Endodermal cell (in vitro differentiated cells): Measurements from ENCODE around the gene LEMD1. TPM values are rescaled to one million over a fixed set of nuclear protein-coding genes. Genes with fewer than 3 reads are reported as not detected.

Experiments used
- DNase-seq: peaks from one replicate; pipeline ENCODE4 v3.0.0-alpha.2; 2017
- H3K27ac ChIP-seq: 2 replicates; pipeline ENCODE4 v1.5.1; 2013; ENCODE audit warnings: mild to moderate bottlenecking, low read depth, low read length, moderate library complexity
- H3K27me3 ChIP-seq: 2 replicates; pipeline ENCODE4 v1.6.1; 2013; ENCODE audit warnings: mild to moderate bottlenecking, low read length, moderate library complexity; ENCODE audit not compliant: insufficient read depth, control insufficient read depth, poor library complexity, severe bottlenecking
- H3K36me3 ChIP-seq: 2 replicates; pipeline ENCODE4 v1.7.0; 2013; ENCODE audit warnings: mild to moderate bottlenecking, low read length, moderate library complexity; ENCODE audit not compliant: control insufficient read depth, insufficient read depth
- H3K4me1 ChIP-seq: one replicate; pipeline ENCODE4 v1.7.0; 2013; ENCODE audit warnings: low read length; ENCODE audit not compliant: control insufficient read depth, insufficient read depth
- H3K4me3 ChIP-seq: 2 replicates; pipeline ENCODE4 v1.5.1; 2013; ENCODE audit warnings: mild to moderate bottlenecking, low read length, moderate library complexity
- H3K9ac ChIP-seq: 2 replicates; pipeline ENCODE4 v1.6.1; 2013; ENCODE audit warnings: mild to moderate bottlenecking, low read length, moderate library complexity; ENCODE audit not compliant: poor library complexity, severe bottlenecking; ENCODE audit errors: extremely low read depth
- H3K9me3 ChIP-seq: 2 replicates; pipeline ENCODE4 v1.6.1; 2013; ENCODE audit warnings: mild to moderate bottlenecking, low read length, moderate library complexity; ENCODE audit not compliant: control insufficient read depth
- H3K27ac Mint-ChIP-seq: 2 replicates; pipeline ENCODE4 v1.8.0; 2020; ENCODE audit warnings: mixed read lengths
- H3K27me3 Mint-ChIP-seq: 2 replicates; pipeline ENCODE4 v1.8.0; 2021; ENCODE audit warnings: mild to moderate bottlenecking, mixed read lengths; ENCODE audit not compliant: insufficient read depth
- H3K36me3 Mint-ChIP-seq: 2 replicates; pipeline ENCODE4 v1.8.0; 2020; ENCODE audit warnings: low read depth, mixed read lengths
- H3K4me1 Mint-ChIP-seq: 2 replicates; pipeline ENCODE4 v1.8.0; 2020; ENCODE audit warnings: mixed read lengths
- H3K4me3 Mint-ChIP-seq: 2 replicates; pipeline ENCODE4 v1.8.0; 2020; ENCODE audit warnings: mild to moderate bottlenecking, moderate library complexity, mixed read lengths
- H3K9me3 Mint-ChIP-seq: 2 replicates; pipeline ENCODE4 v1.8.0; 2020; ENCODE audit warnings: mild to moderate bottlenecking, mixed read lengths
- WGBS, 2 experiments: methylation state at CpG; one replicate each; pipeline versions ENCODE4 v1.1.5 to v1.1.7; 2013; ENCODE audit warnings: missing lambda C conversion rate in 2 of 2, mixed read lengths in 1 of 2; ENCODE audit not compliant: insufficient coverage in 1 of 2, insufficient read length in 1 of 2; 5-methylcytosine and 5-hydroxymethylcytosine counted together
- total RNA-seq, 2 donors: library from RNA; stranded (reverse); fragmentation: NEBNext Ultra II Directional in 1 of 2; extraction: Animal tissue kit (Norgen Biotek cat#: 25700) in 1 of 2; gene quantifications; 2 replicates in 1 of 2; 3 replicates in 1 of 2; pipeline ENCODE4 v1.2.1, GENCODE V29; 2021
- TF ChIP-seq, protein P1 (sequence below): fragments of 200-600 bp; sonication (generic); conservative IDR thresholded peaks from 2 replicates; pipeline ENCODE4 v1.5.0; 2021; ENCODE audit warnings: antibody characterized with exemption, mild to moderate bottlenecking

Gene LEMD1
- total RNA-seq, 2 donors from 2014 or later: 13.5 to 16.7 TPM

- Histone ChIP-seq H3K9me3 (no peaks in the 10 kb centered on the region), H3K27ac (peak overlapping the region; percentile 92), H3K36me3 (peaks cover 7% of the 10 kb centered on the region), H3K27me3 (no peaks in the 10 kb centered on the region), H3K9ac (peak overlapping the region; percentile 83), H3K4me1 (peaks cover 4% of the 10 kb centered on the region), H3K4me3 (peak overlapping the region; percentile 97)
- H3K9me3 Mint-ChIP-seq: no peaks in the 10 kb centered on the region
- peak overlapping the region; percentile 88 for H3K4me3 Mint-ChIP-seq
- 0% methylated on average over 10 to 47 of the region's 47 CpGs for WGBS, 2 experiments
- TF ChIP-seq, protein P1, sequence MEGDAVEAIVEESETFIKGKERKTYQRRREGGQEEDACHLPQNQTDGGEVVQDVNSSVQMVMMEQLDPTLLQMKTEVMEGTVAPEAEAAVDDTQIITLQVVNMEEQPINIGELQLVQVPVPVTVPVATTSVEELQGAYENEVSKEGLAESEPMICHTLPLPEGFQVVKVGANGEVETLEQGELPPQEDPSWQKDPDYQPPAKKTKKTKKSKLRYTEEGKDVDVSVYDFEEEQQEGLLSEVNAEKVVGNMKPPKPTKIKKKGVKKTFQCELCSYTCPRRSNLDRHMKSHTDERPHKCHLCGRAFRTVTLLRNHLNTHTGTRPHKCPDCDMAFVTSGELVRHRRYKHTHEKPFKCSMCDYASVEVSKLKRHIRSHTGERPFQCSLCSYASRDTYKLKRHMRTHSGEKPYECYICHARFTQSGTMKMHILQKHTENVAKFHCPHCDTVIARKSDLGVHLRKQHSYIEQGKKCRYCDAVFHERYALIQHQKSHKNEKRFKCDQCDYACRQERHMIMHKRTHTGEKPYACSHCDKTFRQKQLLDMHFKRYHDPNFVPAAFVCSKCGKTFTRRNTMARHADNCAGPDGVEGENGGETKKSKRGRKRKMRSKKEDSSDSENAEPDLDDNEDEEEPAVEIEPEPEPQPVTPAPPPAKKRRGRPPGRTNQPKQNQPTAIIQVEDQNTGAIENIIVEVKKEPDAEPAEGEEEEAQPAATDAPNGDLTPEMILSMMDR: peak; percentile 49
- peaks cover 6% of the 10 kb centered on the region for H3K36me3 Mint-ChIP-seq
- peak; percentile 83 for DNase-seq
- peaks cover 14% of the 10 kb centered on the region for H3K4me1 Mint-ChIP-seq
- peak overlapping the region; percentile 95 for H3K27ac Mint-ChIP-seq
- H3K27me3 Mint-ChIP-seq: peaks cover 1% of the 10 kb centered on the region
Measured at GRCh38 chr1:205456383-205456867, 34.6 kb upstream of the LEMD1 start.

DNA sequence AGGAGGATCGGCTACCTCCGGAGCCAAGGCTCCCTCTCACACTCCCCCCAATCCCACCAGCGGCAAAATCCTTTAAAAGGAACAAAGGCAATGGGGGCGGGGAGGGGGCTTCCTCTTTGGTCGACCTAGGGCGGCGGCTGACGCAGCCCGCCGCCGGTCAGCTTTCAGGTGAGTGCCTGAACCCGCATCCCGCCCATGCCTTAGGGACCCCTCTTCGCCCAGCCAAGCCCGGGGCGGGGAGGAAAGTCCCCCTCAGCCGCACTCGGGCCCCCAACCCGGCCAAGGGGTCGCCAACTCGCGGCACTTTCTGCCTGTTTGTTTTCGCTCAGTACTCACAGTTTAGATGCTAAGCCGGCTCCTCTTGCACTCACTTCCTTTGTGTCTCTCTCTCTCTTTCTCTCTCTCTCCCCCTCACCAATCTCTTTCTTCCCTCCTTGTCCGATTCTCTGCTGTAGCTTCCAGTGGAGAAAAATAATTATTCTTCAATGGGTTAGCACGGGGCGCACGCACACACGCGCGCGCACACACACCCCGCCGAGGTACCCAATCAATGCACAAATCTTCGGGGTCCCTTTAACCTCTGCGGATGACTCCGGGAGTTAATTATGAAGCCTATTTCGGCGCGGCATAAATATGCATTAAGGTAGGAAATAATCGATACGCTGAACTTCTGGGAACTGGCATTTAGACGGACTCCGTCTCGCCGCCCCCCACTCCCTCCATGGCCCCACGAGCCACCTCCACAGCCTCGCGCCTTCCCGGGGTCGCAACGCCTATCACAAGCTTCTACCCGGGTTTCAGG, 33.9 kb upstream of the LEMD1 start, which contains the start of gene BLACAT1:
BLACAT1 (minus strand) TSS at position 465 of the 802 bp plus-strand sequence.
- Histone ChIP-seq H3K27me3 (no peaks in the 10 kb centered on the region), H3K9me3 (no peaks in the 10 kb centered on the region), H3K36me3 (peaks cover 7% of the 10 kb centered on the region), H3K9ac (peak within 1 kb of the TSS; percentile 83), H3K4me1 (peaks cover 10% of the 10 kb centered on the region), H3K4me3 (peak within 1 kb of the TSS; percentile 97), H3K27ac (peak within 1 kb of the TSS; percentile 92)
- 0 to 1% methylated on average over 37 to 53 of the region's 53 CpGs for WGBS, 2 experiments
- peak within 1 kb of the TSS; percentile 95 for H3K27ac Mint-ChIP-seq
- H3K4me1 Mint-ChIP-seq: peaks cover 21% of the 10 kb centered on the region
- no peaks in the 10 kb centered on the region for H3K27me3 Mint-ChIP-seq
- TF ChIP-seq, protein P1: no peak
- H3K9me3 Mint-ChIP-seq: no peaks in the 10 kb centered on the region
- peaks cover 6% of the 10 kb centered on the region for H3K36me3 Mint-ChIP-seq
- DNase-seq: peak; percentile 75
- peak within 1 kb of the TSS; percentile 88 for H3K4me3 Mint-ChIP-seq

DNA sequence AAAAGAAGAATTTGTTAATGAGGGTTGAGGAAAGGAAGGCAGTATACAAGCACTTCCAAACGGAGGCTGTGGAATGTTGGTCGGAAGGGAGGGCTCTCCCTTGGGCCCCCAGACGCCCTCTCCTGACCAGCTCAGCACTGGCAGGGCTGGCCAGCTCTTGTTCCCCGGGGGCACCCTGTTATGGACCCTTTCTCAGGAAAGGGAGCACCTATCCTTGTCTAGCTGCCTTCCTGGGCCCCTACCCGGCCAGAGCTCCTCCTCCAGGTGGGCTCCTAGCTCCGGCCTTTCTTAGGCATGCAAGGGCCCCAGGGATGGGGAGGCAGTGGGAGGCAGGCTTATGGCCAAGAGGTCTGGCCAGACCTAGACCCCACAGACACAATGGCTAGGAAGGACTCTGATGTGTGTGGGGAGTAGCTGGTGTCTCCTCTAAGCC, 33.1 kb upstream of the LEMD1 start:
- peak overlapping the region; percentile 97 for H3K4me3 ChIP-seq
- no peaks in the 10 kb centered on the region for H3K9me3 Mint-ChIP-seq
- peaks cover 7% of the 10 kb centered on the region for H3K36me3 ChIP-seq
- TF ChIP-seq, protein P1: peak; percentile 65
- H3K27ac Mint-ChIP-seq: peak overlapping the region; percentile 95
- H3K9ac ChIP-seq: peak overlapping the region; percentile 83
- DNase-seq: peak; percentile 83
- peaks cover 26% of the 10 kb centered on the region for H3K4me1 Mint-ChIP-seq
- H3K4me3 Mint-ChIP-seq: peak overlapping the region; percentile 88
- peaks cover 13% of the 10 kb centered on the region for H3K4me1 ChIP-seq
- no peaks in the 10 kb centered on the region for H3K27me3 Mint-ChIP-seq
- H3K9me3 ChIP-seq: no peaks in the 10 kb centered on the region
- H3K36me3 Mint-ChIP-seq: peaks cover 6% of the 10 kb centered on the region
- WGBS, 2 experiments: 12% methylated on average over 6 of the region's 6 CpGs; no CpG with 5 or more reads in 1 of the 2 experiments
- peak overlapping the region; percentile 92 for H3K27ac ChIP-seq
- H3K27me3 ChIP-seq: no peaks in the 10 kb centered on the region
